Neural cell (in vitro differentiated cells): ENCODE measurements around the gene AGPS.

ENCODE experiments used
- CTCF ChIP-seq: fragments of 450-650 bp; IDR thresholded peaks from 2 replicates; pipeline ENCODE4 v1.5.1; 2014; ENCODE audit warnings: antibody characterized with exemption, mild to moderate bottlenecking, moderate library complexity; ENCODE audit not compliant: poor library complexity, severe bottlenecking
- EP300 ChIP-seq: fragments of 450-650 bp; conservative IDR thresholded peaks from 2 replicates; pipeline ENCODE4 v1.6.1; 2014; ENCODE audit warnings: antibody characterized with exemption, mild to moderate bottlenecking, moderate library complexity; ENCODE audit not compliant: poor library complexity, severe bottlenecking
- POLR2AphosphoS5 ChIP-seq: IDR thresholded peaks from 2 replicates; pipeline ENCODE4 v1.6.1; 2012

GRCh38 chr2:177427316-177427715 is 34.7 kb downstream of the AGPS start:
- TF ChIP-seq POLR2AphosphoS5 (no peak), CTCF (no peak), EP300 (no peak)
